ENCODE measurements around the gene ALMS1.
"Not testable (repeated sequence)": the region's sequence is repeated elsewhere in the genome, so short reads cannot be mapped to it uniquely, and the experiment has no call there.

ALMS1 gene

GRCh38 chr2:73614105-73614504 lies 228.5 kb downstream of the ALMS1 start:
- no peak for DNase-seq (ENCODE audit: low spot score)

- no peak for DNase-seq (ENCODE audit: low spot score)
Observed at GRCh38 chr2:73614997-73615396, 229.4 kb downstream of the ALMS1 start.

DNA sequence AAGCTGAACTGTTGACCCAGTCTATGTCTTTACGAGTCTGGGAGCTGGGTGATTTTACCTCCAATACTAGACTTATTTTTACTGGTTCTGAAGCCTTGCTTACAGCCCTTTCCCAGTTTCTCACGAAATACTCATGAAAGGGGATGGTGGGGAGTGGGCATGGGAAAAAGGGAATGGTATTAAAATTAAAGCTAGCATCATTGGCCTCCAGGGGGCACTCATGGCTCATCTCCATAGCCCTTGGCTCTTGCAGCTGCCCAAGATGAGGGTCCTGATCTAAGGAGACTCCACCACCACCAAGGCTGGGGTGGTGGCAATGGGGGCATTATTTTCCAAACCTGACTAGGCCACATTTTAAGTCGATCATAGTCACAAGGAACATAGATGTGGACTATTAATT lies 234.3 kb downstream of the ALMS1 start:
- not testable (repeated sequence) for DNase-seq (ENCODE audit: low spot score)

DNA sequence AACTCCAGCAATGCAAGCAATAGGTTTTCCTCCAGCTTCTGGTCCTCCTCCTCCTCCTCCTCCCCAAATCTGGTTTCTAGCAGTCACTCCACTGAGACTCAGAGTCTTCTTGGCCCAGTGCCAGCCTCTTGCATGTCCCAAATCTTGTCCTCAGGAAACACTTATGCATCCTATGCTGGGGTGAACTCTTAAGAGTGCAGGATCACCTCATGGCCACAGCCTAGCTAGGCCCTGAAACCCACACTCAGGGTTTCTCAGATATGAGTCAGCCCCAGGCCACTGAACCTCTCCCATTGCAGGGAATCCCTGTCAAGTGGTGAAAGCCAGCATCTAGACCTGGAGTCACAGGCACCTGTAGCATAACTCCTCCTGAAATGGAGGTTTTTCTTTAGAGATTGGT lies 238.4 kb downstream of the ALMS1 start:
- not testable (repeated sequence) for DNase-seq (ENCODE audit: low spot score)

GRCh38 chr2:73624625-73625024 lies 239.0 kb downstream of the ALMS1 start:
- DNase-seq (ENCODE audit: low spot score), result not testable (repeated sequence)

GRCh38 chr2:73626237-73626636 lies 240.6 kb downstream of the ALMS1 start:
- DNase-seq (ENCODE audit: low spot score), result not testable (repeated sequence)

GRCh38 chr2:73628493-73628892 lies 242.9 kb downstream of the ALMS1 start:
- DNase-seq (ENCODE audit: low spot score), result not testable (repeated sequence)

DNA sequence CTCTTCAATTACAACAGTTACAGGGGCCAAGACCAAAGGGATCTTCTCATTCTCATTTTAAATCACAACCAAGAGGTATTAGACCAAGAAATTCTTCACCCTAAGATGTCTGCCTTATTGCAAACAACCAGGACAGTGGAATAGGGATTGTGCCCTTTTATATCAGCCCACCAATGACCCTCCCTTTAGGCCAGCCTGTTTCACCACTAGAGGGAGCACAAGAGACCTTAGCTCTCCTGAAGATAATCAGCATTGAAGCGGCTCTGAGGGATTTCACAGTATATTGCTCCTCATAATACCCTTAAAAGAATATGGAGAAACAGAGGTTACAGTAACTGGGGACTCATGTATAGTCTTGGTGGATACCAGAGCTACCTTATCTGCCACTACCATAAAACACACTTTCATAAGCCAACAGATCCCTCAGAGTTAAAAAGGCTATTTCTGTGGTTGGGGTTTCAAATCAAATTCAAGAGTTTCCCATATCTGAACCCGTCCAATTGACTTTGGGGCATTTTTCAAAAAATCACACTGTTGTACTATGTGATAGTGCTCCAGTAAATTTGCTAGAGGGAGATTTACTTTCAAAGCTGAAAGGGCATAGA lies 245.1 kb downstream of the ALMS1 start:
- DNase-seq (ENCODE audit: low spot score), result not testable (repeated sequence)

DNA sequence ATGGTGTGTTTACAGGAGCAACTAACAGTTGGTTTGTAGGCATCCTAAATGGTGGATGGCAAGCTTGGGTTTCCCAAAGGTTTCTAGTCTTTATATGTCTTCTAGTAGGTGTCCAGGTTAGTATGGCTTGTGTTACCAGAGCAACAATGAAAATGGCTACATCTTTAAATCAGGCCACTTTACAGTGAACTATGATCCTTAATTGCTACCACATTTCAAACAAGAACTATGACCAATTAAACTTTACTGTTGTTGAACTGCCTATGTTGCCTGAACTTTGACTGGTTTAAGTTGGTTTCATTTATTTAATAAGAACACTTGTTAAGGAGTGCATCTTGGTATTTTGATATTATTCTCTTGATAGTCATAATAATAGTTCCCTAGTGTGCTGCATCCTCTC lies 251.3 kb downstream of the ALMS1 start:
- not testable (repeated sequence) for DNase-seq (ENCODE audit: low spot score)

- DNase-seq (ENCODE audit: low spot score), result no peak
Observed at GRCh38 chr2:73638429-73638828, 252.8 kb downstream of the ALMS1 start.

DNA sequence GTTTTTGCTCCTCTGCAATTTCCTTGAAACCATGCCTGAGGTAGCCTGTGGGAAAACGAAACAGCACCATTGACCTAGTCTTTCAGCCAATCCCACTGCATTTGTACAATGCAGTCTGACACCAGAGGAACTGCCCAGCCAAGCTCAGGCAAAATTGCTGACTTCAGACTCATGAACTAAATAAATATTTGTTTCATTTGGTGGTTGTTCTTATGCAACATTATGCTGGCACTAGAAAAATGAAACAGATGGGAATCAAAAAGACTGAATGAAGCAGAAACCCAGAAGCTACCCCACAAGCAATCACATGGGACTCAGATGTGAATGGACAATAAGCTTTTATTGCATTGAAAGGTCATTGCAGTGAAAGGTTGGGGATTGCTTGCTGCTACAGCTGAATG lies 254.9 kb downstream of the ALMS1 start:
- DNase-seq (ENCODE audit: low spot score), result no peak

DNA sequence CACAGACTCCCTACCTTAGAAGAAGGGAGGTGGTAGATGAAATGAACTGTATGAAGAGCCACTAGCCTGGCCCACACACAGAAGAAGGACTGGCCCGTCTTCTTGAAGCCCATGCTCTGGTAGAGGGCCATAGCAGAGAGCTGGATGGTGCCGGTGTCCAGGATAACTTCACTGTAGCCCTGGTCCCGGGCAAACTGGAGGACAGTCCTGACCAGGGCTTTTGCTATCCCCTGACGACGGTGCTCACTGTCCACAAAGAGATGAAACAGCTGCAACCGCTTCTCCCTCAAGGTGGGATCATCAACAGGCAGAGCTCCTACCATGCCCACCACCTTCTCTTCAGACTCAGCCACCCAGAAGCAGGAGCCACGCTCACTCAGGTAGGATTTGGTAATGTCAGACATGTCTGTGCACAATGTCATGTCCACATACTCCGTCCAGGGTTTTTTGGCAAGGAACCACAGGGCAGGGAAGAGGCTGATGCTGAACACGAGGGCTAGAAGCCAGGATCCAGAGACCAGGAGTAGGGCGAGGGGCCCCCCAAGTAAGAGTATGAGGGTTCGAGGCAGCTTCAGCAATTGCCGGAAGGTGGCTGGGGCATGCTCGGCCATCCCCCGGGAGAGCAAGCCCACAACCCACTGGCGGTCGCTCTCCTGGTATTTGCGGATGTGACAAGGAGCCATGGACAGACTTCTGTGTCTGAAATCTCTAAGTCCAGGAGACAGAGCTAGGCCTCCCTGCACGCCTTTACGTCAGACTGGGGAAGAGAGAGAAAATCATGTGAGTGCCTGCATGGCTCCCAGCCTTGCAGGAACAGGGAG lies 255.5 kb downstream of the ALMS1 start:
- DNase-seq (ENCODE audit: low spot score), result no peak

GRCh38 chr2:73641767-73642062 lies 256.1 kb downstream of the ALMS1 start:
- DNase-seq (ENCODE audit: low spot score), result no peak

- no peak for DNase-seq (ENCODE audit: low spot score)
Observed at GRCh38 chr2:73642338-73643018, 256.8 kb downstream of the ALMS1 start, which contains the start of gene NAT8. Gene NAT8, minus strand, starts transcription at chr2:73642422. Its CDS starts 794 bp downstream, at chr2:73641628.

- not testable (repeated sequence) for DNase-seq (ENCODE audit: low spot score)
Observed at GRCh38 chr2:73647690-73648089, 262.1 kb downstream of the ALMS1 start.

DNA sequence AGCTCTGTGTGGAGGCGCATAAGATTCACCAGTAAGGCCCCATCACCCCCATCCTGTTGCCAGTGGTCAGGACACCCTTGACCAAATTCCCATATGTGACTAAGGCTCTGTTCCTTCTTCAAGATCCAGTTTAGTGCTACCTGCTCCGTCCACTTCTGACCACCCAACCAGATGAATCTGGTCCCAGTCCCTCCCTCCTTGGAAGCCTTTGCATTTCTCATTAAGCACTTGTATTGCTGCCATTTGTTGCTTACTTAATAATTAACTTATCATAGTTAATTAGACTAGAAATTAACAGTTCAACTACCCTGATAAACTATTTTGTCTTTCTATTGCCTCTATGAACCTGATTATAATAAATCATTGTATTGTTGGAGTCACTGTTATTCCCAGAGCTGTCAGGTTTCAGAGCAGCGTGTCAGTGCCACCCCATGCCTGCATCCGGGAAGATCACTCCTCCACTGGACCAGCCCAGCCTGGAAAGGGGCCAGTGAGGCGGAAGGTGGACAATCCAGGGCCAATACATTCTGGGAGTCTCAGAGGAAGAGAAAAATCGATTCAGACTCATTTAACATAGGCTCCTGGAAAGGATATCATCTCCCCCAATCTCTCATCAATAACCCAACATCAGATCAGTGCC lies 266.1 kb downstream of the ALMS1 start:
- no peak for DNase-seq (ENCODE audit: low spot score)

DNA sequence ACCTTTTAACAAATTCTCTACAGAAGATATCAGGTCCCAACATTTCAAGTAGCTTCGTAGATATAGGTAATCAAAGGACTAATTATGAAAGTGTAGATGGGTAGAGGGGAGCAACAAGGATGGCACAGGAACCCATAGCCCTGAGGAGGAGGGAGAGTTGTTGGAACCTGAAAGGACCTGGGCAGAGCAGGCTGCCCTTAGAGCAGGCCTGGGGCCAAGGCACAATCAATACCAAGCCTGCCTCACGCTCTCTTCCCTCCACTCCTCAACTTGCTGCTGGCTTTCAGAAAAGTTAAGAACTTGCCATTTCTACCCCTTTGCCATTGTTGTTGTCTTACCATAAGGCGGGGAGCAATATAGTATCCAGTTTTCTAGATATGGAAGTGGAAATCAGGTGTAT lies 266.7 kb downstream of the ALMS1 start:
- DNase-seq (ENCODE audit: low spot score), result no peak

DNA sequence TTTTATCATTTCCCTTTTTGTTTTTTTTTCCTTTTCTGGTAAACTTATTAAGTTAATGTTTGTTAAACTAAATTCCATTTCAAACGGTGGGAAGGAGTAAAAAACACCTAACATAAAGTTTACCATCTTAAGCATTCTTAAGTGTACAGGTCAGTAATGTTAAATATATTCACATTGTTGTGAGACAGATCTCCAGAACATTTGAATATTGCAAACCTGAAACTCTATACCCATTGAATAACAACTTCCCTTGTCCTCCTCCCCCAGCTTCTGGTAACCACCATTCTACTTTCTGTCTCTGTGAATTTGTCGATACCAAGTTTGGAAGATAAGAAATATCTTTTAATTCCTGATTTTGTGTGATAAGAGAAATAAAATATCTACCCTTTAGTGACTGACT lies 268.5 kb downstream of the ALMS1 start:
- no peak for DNase-seq (ENCODE audit: low spot score)
